ENCODE data around the gene OR2A12. TPM values are rescaled to one million over a fixed set of nuclear protein-coding genes. Genes with fewer than 3 reads are reported as not detected.

The OR2A12 gene

Small RNAs within 50 kb of the gene (small RNA-seq; reads per million reads assigned to genes)
- not detected for gene OR2A41P
